ENCODE data around the gene HDAC4. TPM values are rescaled to one million over a fixed set of nuclear protein-coding genes. Genes with fewer than 3 reads are reported as not detected.

Gene HDAC4
- total RNA-seq, 4 donors from 2014 or later, result 12.9 to 91.6 (median 39.8) TPM

GRCh38 chr2:239343946-239344856 is 56.6 kb downstream of the HDAC4 start:
- no peak for DNase-seq
- Histone ChIP-seq H3K27me3 (no peaks in the 10 kb centered on the region), H3K9me3 (no peaks in the 10 kb centered on the region), H3K4me1 (peaks cover 27 to 41% of the 10 kb centered on the region in 2 donors), H3K36me3 (no peaks in the 10 kb centered on the region), H3K27ac (no peak overlapping the region), H3K4me3 (replicated peaks in 1 of 3) (no peak overlapping the region)
- WGBS, 2 donors, result 92 to 96% methylated on average over 23 of the region's 23 CpGs
- intact Hi-C loops (cut with DNase I), result no loop called here
- TF ChIP-seq POLR2A (IDR thresholded peaks at IDR 0.05), result no peak
- TF ChIP-seq CTCF (IDR thresholded peaks at IDR 0.05), result no peak

GRCh38 chr2:239343460-239343859 is 57.4 kb downstream of the HDAC4 start:
- H3K36me3 ChIP-seq, result no peaks in the 10 kb centered on the region
- H3K4me3 ChIP-seq (replicated peaks in 1 of 3), result no peak overlapping the region
- H3K9me3 ChIP-seq, result no peaks in the 10 kb centered on the region
- intact Hi-C loops (cut with DNase I), result no loop called here
- H3K27me3 ChIP-seq, result no peaks in the 10 kb centered on the region
- WGBS, 2 donors, result 96 to 98% methylated on average over 10 of the region's 10 CpGs
- DNase-seq, result no peak
- H3K4me1 ChIP-seq, result peaks cover 20 to 33% of the 10 kb centered on the region in 2 donors
- TF ChIP-seq CTCF (IDR thresholded peaks at IDR 0.05) (no peak), POLR2A (IDR thresholded peaks at IDR 0.05) (no peak)
- no peak overlapping the region for H3K27ac ChIP-seq

GRCh38 chr2:239341840-239342239 is 59.0 kb downstream of the HDAC4 start:
- peaks cover 11 to 30% of the 10 kb centered on the region in 2 donors for H3K4me1 ChIP-seq
- intact Hi-C loops (cut with DNase I), result no loop called here

GRCh38 chr2:239341146-239341732 is 59.6 kb downstream of the HDAC4 start:
- no peak for DNase-seq
- Histone ChIP-seq H3K4me1 (peaks cover 9 to 30% of the 10 kb centered on the region in 2 donors), H3K9me3 (no peaks in the 10 kb centered on the region), H3K27me3 (no peaks in the 10 kb centered on the region), H3K4me3 (replicated peaks in 1 of 3) (no peak overlapping the region), H3K27ac (no peak overlapping the region), H3K36me3 (no peaks in the 10 kb centered on the region)
- TF ChIP-seq POLR2A (IDR thresholded peaks at IDR 0.05) (no peak), CTCF (IDR thresholded peaks at IDR 0.05) (no peak)
- intact Hi-C loops (cut with DNase I), result no loop called here
- 81 to 84% methylated on average over 8 of the region's 8 CpGs for WGBS, 2 donors

More at GRCh38 chr2:239341840-239342239, 59.0 kb downstream of the HDAC4 start:
- no peak for DNase-seq
- WGBS, 2 donors, result 98 to 100% methylated on average over 2 of the region's 2 CpGs
- Histone ChIP-seq H3K27me3 (no peaks in the 10 kb centered on the region), H3K27ac (no peak overlapping the region), H3K9me3 (no peaks in the 10 kb centered on the region), H3K4me3 (replicated peaks in 1 of 3) (no peak overlapping the region), H3K36me3 (no peaks in the 10 kb centered on the region)
- TF ChIP-seq CTCF (IDR thresholded peaks at IDR 0.05) (no peak), POLR2A (IDR thresholded peaks at IDR 0.05) (no peak)
